ENCODE results near the gene NCAPD3.
"Not testable (repeated sequence)": the region's sequence is repeated elsewhere in the genome, so short reads cannot be mapped to it uniquely, and the experiment has no call there.

NCAPD3 gene

DNA sequence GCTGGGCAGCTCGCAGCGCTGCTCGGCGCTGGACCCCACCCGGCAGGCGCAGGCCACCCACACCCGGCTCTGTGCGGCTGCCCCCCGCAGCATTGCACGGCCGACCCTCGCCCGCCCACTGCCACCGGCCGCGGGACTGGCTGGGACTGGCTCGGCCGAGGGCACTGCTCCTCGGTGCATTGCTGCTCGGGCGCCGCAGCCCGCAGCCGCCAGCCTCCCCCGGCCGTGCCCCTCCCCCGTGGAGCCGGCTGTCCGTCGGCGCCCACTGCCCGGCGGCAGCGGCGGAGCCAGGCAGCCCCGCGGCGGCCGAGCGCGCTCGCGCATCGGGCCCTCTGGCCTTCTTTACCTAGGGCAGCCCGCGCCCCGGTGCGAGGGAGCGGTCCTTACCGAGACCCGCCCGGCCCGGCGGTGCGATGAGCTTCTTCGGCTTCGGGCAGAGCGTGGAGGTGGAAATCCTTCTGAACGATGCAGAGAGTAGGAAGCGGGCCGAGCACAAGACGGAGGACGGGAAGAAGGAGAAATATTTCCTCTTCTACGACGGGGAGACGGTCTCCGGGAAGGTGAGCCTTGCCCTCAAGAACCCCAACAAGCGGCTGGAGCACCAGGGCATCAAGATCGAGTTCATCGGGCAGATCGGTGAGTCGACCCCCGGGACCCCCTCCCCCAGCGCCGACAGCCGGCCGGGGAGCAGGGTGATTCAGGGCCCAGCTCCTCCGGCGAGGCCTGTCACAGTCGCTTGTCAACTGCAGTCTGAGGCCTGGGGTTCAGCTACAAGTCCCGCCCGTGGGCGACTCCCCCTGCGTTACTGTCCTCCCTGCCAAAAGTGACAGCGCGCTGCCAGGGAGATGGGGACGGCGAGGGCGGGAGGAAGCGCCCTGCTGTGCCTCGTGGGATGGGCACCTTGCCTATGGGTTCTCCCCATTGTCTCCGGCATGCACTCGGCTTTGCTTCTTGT, 1.2 kb upstream of the NCAPD3 start:
- H3K4me3 Mint-ChIP-seq = peak overlapping the region; percentile 95
- H3K36me3 Mint-ChIP-seq (ENCODE audit: low read depth) = peaks cover 37% of the 10 kb centered on the region
- H3K27me3 Mint-ChIP-seq (ENCODE audit: low read depth) = no peaks in the 10 kb centered on the region
- peak; percentile 71 for DNase-seq (ENCODE audit: low spot score)
- H3K27ac Mint-ChIP-seq = peak overlapping the region; percentile 94
- H3K9me3 Mint-ChIP-seq = no peaks in the 10 kb centered on the region
- peaks cover 68% of the 10 kb centered on the region for H3K4me1 Mint-ChIP-seq (ENCODE audit: low read depth)

DNA sequence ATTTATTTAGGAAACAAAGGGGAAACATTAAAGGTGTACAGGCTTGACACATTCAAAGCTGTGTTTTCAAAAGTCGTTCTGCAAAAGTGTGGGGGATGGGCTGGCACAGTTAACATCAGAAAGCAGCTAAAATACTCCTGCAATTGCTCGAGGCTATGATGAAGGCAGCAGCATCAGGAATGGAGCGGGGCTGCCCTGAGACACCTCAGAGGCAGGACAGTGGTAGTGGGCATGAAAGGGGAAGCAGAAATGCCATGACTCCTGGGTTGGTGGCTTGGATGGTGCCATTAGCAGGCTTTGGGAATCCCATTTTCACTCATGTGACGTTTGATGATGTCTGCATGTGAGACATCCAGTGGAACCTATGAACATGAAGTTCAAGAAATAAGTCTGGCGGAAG, 646 bp downstream of the NCAPD3 start:
- Mint-ChIP-seq H3K4me1 (ENCODE audit: low read depth) (peaks cover 65% of the 10 kb centered on the region), H3K9me3 (no peaks in the 10 kb centered on the region), H3K27me3 (ENCODE audit: low read depth) (no peaks in the 10 kb centered on the region), H3K4me3 (peak overlapping the region; percentile 96), H3K36me3 (ENCODE audit: low read depth) (peaks cover 45% of the 10 kb centered on the region), H3K27ac (peak overlapping the region; percentile 95)
- peak; percentile 9 for DNase-seq (ENCODE audit: low spot score)

DNA sequence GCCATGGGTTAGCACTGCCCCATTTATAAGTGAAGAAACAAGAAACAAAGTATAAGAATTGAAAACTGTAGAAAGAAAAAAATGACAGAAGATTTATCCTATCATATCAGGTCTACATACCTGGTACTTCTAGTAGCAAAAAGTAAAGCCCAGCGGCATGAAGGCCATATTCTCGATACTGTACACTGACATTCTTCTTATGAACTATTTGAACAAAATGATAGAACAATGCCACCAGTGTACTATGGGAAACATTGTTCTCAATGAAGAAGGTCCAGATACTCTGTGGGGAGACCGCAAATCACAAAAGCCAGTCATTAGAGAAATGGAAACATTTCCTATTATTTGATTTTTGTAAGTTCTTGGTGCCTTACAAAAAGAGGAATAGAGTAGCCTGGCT, 7.0 kb downstream of the NCAPD3 start:
- DNase-seq (ENCODE audit: low spot score) = no peak
- peaks cover 41% of the 10 kb centered on the region for H3K4me1 Mint-ChIP-seq (ENCODE audit: low read depth)
- H3K9me3 Mint-ChIP-seq = no peaks in the 10 kb centered on the region
- H3K27ac Mint-ChIP-seq = no peak overlapping the region
- no peaks in the 10 kb centered on the region for H3K27me3 Mint-ChIP-seq (ENCODE audit: low read depth)
- peaks cover 50% of the 10 kb centered on the region for H3K36me3 Mint-ChIP-seq (ENCODE audit: low read depth)
- no peak overlapping the region for H3K4me3 Mint-ChIP-seq

DNA sequence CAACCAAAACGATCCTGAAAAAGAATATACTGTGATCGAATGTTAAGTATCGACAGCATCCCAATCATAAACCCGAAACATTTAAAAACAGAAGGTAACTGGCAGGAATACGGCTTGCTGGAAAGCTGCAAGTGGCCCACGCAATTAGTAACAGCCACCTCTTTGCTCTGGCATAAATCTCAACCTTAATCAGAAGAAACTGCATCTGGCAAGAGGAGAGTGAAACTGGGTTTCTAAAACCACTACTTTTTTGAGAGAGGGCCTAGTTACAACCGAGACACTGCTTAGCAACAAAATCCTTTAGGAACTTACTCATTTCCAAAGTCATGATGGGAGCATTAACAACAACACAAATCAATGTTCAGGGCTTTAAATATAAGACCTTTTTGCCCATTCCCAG, 7.9 kb downstream of the NCAPD3 start:
- H3K9me3 Mint-ChIP-seq = no peaks in the 10 kb centered on the region
- no peaks in the 10 kb centered on the region for H3K27me3 Mint-ChIP-seq (ENCODE audit: low read depth)
- no peak overlapping the region for H3K27ac Mint-ChIP-seq
- DNase-seq (ENCODE audit: low spot score) = no peak
- peaks cover 43% of the 10 kb centered on the region for H3K4me1 Mint-ChIP-seq (ENCODE audit: low read depth)
- H3K36me3 Mint-ChIP-seq (ENCODE audit: low read depth) = peaks cover 58% of the 10 kb centered on the region
- no peak overlapping the region for H3K4me3 Mint-ChIP-seq

DNA sequence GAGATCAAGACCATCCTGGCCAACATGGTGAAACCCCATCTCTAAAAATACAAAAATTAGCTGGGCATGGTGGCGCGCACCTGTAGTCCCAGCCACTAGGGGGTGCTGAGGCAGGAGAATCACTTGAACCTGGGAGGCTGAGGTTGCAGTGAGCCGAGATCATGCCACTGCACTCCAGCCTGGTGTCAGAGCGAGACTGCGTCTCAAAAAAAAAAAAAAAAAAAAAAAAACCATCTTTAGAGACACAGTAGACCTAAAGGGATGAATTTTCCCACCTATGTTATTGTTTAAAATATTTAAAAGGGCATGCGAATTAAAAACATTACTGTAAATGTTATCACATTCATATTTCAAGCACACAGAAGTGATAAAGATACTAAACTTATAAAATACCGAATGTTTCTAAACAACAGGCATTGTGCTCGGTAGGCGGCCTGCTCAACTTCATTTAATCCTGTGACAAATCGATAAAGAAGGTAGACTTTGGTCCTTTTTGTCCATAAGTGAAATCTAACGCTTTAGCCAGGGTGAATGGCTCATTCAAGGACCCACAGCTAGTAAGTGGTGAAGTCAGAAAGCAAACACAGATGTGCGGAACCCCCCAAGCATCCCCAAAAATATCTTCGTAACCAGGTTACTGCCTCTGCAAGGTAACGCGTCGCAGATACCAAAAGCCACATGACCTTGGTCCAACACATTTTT, 16.1 kb downstream of the NCAPD3 start:
- peak overlapping the region; percentile 31 for H3K27ac Mint-ChIP-seq
- peaks cover 17% of the 10 kb centered on the region for H3K4me1 Mint-ChIP-seq (ENCODE audit: low read depth)
- peaks cover 74% of the 10 kb centered on the region for H3K36me3 Mint-ChIP-seq (ENCODE audit: low read depth)
- H3K27me3 Mint-ChIP-seq (ENCODE audit: low read depth) = no peaks in the 10 kb centered on the region
- peak; percentile 50 for DNase-seq (ENCODE audit: low spot score)
- H3K4me3 Mint-ChIP-seq = no peak overlapping the region
- H3K9me3 Mint-ChIP-seq = no peaks in the 10 kb centered on the region

DNA sequence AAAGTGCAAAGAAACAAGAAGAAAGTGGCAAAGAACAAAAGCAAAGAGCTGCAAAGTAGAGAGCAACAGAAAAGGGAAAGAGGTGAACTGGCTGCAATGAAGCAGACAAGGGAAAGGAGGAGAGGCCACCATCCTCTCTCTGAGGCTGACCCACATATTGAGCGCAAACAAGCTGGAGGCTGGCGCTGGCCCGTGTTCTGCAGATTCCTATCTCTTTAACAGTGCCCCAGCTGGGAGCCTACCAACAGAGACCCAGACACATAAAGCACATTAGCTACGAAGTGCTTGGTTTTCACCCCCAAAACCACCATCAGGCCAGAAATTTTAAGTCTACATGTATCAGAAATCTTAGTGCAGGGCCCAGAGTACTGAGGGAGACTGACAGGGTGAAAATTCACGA, 17.6 kb downstream of the NCAPD3 start:
- Mint-ChIP-seq H3K27me3 (ENCODE audit: low read depth) (no peaks in the 10 kb centered on the region), H3K27ac (no peak overlapping the region), H3K4me3 (no peak overlapping the region), H3K4me1 (ENCODE audit: low read depth) (peaks cover 9% of the 10 kb centered on the region), H3K36me3 (ENCODE audit: low read depth) (peaks cover 72% of the 10 kb centered on the region), H3K9me3 (no peaks in the 10 kb centered on the region)
- DNase-seq (ENCODE audit: low spot score) = no peak

DNA sequence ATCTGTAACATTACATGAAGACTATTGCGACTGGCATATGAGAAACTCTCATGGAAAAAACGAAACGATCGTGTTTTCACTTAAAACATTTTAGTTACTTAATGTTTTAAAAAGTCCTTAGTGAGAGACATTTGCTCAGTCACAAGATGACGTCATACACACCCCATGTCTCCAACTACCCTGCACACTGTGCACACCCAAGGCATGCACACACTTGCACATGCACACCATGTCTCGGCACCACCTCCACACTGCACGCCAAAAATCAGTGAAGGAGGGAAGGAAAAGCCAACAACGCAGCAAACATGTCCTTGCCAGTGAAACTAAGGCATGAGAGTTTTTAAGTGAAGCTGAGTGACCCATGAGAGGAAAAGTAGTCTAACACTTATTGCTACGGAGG, 18.0 kb downstream of the NCAPD3 start:
- Mint-ChIP-seq H3K27me3 (ENCODE audit: low read depth) (no peaks in the 10 kb centered on the region), H3K27ac (no peak overlapping the region), H3K4me3 (no peak overlapping the region), H3K36me3 (ENCODE audit: low read depth) (peaks cover 72% of the 10 kb centered on the region), H3K4me1 (ENCODE audit: low read depth) (peaks cover 7% of the 10 kb centered on the region), H3K9me3 (no peaks in the 10 kb centered on the region)
- no peak for DNase-seq (ENCODE audit: low spot score)

DNA sequence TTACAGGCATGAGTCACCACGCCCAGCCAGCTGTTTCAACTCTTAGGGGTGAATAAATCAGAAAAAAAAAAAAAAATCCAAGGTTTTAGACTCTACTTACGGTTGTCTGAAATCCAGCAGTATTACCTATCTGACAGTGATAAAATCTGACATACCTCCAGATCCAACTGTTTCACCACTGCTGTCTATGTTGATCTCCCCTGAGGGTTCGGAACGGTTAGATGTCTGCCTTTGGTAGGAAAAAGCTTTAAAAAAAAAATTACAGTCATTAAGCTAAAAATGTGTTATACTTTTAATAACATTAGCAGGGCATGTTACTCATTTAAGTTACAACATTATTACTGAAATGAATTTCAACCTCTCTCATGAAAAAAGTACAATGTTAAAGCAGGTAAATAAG, 21.1 kb downstream of the NCAPD3 start:
- H3K27me3 Mint-ChIP-seq (ENCODE audit: low read depth) = no peaks in the 10 kb centered on the region
- no peak for DNase-seq (ENCODE audit: low spot score)
- H3K36me3 Mint-ChIP-seq (ENCODE audit: low read depth) = peaks cover 76% of the 10 kb centered on the region
- peaks cover 4% of the 10 kb centered on the region for H3K4me1 Mint-ChIP-seq (ENCODE audit: low read depth)
- no peak overlapping the region for H3K27ac Mint-ChIP-seq
- no peak overlapping the region for H3K4me3 Mint-ChIP-seq
- H3K9me3 Mint-ChIP-seq = no peaks in the 10 kb centered on the region

DNA sequence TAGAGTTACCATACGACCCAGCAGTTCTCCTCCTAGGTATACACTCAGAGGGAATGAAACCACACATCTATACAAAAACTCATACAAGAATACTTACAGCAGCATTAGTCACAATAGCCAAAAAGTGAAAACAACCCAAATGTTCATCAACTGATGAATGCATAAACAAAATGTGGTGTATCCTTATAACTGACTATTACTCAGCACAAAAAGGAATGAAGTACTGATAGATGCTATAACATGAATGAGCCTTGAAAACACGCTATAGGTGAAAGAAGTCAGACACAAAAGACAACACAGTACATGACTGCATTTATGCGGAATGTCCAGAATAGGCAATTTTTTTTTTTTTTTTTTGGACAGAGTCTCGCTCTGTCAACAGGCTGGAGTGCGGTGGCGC, 23.1 kb downstream of the NCAPD3 start:
- Mint-ChIP-seq H3K27me3 (ENCODE audit: low read depth) (no peaks in the 10 kb centered on the region), H3K27ac (no peak overlapping the region), H3K4me1 (ENCODE audit: low read depth) (peaks cover 5% of the 10 kb centered on the region), H3K9me3 (no peaks in the 10 kb centered on the region), H3K4me3 (no peak overlapping the region), H3K36me3 (ENCODE audit: low read depth) (peaks cover 75% of the 10 kb centered on the region)
- no peak for DNase-seq (ENCODE audit: low spot score)

DNA sequence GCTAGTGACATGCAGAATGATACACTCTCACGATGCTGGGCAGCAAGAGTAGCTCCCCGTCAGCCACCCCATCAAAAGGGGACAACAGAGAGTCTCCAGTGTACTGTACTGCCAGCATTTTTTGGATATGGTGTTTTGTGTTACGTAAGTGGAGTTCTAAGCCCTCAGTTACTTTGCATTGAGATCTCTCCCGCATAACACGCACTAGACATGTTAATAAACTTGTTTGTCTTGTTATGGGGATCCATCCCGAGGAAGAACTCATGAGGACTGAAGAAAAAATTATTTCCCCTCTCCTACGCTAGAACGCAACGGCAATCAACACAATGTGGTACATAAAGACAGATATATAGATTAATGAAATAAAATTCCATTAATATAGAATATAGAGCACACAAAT, 24.2 kb downstream of the NCAPD3 start:
- Mint-ChIP-seq H3K4me3 (no peak overlapping the region), H3K27ac (no peak overlapping the region), H3K27me3 (ENCODE audit: low read depth) (no peaks in the 10 kb centered on the region), H3K4me1 (ENCODE audit: low read depth) (peaks cover 5% of the 10 kb centered on the region), H3K36me3 (ENCODE audit: low read depth) (peaks cover 72% of the 10 kb centered on the region), H3K9me3 (no peaks in the 10 kb centered on the region)
- no peak for DNase-seq (ENCODE audit: low spot score)

DNA sequence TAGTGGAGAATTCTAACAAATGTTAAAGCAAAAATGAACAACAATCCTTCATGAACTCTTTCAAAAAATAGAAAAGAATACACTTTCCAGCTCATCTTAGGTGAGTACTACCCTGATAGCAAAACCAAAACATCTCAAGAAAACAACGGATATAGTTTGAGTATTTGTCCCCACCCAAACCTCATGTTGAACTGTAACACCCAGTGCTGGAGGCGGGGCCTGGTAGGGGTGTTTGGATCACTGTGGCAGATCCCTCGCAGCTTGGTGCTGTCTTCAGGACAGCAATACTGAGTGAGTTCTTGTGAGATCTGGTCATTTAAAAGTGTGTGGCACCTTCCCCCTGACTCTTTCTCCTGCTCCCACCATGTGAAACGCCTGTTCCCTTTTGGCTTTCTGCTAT, 27.0 kb downstream of the NCAPD3 start:
- peaks cover 74% of the 10 kb centered on the region for H3K36me3 Mint-ChIP-seq (ENCODE audit: low read depth)
- no peaks in the 10 kb centered on the region for H3K9me3 Mint-ChIP-seq
- H3K27ac Mint-ChIP-seq = peak overlapping the region; percentile 79
- peaks cover 5% of the 10 kb centered on the region for H3K4me1 Mint-ChIP-seq (ENCODE audit: low read depth)
- no peak overlapping the region for H3K4me3 Mint-ChIP-seq
- H3K27me3 Mint-ChIP-seq (ENCODE audit: low read depth) = no peaks in the 10 kb centered on the region
- DNase-seq (ENCODE audit: low spot score) = no peak

DNA sequence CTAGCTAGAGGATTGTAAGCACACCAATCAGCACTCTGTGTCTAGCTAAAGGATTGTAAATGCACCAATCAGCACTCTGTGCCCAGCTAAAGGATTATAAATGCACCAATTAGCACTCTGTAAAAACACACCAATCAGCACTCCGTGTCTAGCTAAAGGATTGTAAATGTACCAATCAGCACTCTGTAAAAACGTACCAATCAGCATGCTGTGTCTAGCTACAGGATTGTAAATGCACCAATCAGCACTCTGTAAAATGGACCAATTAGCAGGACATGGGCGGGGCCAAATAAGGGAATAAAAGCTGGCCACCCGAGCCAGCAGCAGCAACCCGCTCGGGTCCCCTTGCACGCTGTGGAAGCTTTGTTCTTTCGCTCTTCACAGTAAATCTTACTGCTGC, 35.7 kb downstream of the NCAPD3 start:
- DNase-seq (ENCODE audit: low spot score); H3K27me3 Mint-ChIP-seq (ENCODE audit: low read depth); H3K9me3 Mint-ChIP-seq; H3K27ac Mint-ChIP-seq; H3K4me1 Mint-ChIP-seq (ENCODE audit: low read depth); H3K4me3 Mint-ChIP-seq: not testable (repeated sequence)
- peaks cover 82% of the 10 kb centered on the region for H3K36me3 Mint-ChIP-seq (ENCODE audit: low read depth)

DNA sequence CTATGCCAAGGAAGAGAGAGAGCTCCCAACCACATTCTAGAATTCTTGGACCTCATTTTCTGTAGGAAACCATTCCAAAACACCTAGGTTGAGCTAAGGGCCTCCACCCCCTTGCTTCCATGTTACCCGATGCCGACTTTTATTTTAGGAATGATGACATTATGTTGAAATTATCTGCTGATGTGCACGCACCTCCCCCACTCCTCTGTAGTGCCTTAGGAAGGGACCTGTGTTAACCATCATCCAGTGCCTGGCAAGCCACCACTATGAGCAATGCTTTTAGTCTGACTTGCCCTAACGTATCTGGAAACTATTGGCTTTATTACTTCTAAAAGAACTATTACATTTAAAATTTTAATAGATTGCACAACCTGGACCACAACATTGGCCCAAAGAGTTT, 42.1 kb downstream of the NCAPD3 start:
- Mint-ChIP-seq H3K4me1 (ENCODE audit: low read depth) (no peaks in the 10 kb centered on the region), H3K9me3 (no peaks in the 10 kb centered on the region), H3K27me3 (ENCODE audit: low read depth) (no peaks in the 10 kb centered on the region), H3K36me3 (ENCODE audit: low read depth) (peaks cover 48% of the 10 kb centered on the region), H3K27ac (no peak overlapping the region), H3K4me3 (no peak overlapping the region)
- no peak for DNase-seq (ENCODE audit: low spot score)

DNA sequence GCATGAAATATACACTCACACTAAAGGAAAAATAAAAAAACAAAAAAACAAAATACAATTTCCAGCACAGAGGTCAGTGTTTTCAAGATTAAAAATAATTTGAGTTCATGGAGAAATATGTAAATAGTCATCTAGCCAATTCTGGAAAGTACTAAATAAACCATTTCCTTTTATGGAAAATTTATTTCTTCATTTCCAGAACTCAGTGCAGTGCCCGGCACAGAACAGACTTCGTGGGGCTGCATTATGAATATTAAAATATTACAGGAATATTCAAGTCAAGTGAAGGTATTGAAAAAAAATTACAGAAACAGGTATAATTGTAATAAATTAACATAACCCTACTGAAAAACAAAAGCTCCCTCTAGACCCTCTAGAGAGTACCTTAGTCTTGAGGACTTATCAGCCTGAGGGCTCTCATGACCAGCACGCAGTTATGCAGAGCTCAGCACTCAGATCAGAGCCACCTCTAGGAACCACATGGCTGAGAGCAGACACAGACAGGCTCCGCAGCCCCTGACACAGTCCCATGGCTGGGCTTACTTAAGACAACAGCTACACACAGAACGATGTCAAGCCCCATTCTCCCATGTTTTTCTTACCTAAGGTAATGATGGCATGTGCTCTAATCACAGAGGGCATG, 45.6 kb downstream of the NCAPD3 start:
- peaks cover 47% of the 10 kb centered on the region for H3K36me3 Mint-ChIP-seq (ENCODE audit: low read depth)
- no peaks in the 10 kb centered on the region for H3K9me3 Mint-ChIP-seq
- H3K27me3 Mint-ChIP-seq (ENCODE audit: low read depth) = no peaks in the 10 kb centered on the region
- H3K4me3 Mint-ChIP-seq = no peak overlapping the region
- no peaks in the 10 kb centered on the region for H3K4me1 Mint-ChIP-seq (ENCODE audit: low read depth)
- H3K27ac Mint-ChIP-seq = no peak overlapping the region
- DNase-seq (ENCODE audit: low spot score) = no peak
